HG02763 (cell line): ENCODE results near the gene PPIE.

Source experiments
- ATAC-seq: cut with Tn5 transposase; IDR thresholded peaks from one replicate; pipeline ENCODE4 v1.9.1; 2021; ENCODE audit warnings: mild to moderate bottlenecking, moderate library complexity; ENCODE audit not compliant: unreplicated experiment

The PPIE gene

DNA sequence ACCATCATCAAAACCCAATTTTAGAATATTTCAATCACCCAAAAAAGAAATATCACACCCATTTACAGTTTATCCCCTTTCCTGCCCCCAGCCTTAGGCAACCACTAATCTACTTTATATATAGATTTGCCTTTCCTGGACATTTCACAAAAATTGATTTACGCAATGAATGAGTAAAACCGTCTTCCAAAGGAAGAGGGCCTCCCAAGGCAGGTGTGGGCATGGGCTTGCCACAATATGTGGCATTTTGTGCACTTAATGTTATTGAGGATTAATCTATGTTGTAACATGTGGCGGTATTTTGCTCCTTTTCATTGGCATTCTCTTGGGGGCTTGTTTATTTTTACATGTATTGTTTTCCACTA, 61.8 kb downstream of the PPIE start:
- no peak for ATAC-seq

DNA sequence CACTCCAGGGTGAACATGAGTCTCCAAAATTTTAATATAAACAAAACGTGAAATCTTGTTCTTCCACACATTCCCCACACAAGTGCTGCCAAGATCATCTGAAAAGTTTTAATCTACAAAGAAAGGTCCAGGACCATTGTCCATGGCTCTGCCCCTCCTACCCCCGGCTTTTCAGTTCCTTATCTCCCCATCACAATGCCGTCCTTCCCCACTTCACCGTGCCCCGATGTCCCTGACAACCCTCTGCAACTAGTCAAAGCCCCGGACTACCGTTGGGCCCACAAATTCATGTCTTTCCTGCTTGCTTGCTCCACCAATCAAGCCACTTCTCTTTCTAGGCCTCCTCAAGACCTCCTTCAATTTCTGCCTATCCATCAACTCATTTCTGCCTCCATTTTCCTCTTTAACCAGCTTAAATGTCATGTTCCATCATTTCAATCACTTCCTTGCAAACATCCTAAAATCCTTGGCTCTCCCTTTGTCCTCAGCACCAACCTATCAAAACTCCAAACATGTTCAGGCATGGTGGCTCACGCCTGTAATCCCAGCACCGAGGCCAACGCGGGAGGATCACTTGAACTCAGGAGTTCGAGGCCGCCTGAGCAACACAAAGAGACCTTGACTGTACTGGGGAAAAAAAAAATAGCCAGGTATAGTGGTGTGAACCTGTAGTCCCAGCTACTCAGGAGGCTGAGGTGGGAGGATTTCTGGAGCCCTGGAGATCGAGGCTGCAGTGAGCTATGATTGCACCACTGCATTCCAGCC, 64.0 kb downstream of the PPIE start:
- ATAC-seq = no peak

DNA sequence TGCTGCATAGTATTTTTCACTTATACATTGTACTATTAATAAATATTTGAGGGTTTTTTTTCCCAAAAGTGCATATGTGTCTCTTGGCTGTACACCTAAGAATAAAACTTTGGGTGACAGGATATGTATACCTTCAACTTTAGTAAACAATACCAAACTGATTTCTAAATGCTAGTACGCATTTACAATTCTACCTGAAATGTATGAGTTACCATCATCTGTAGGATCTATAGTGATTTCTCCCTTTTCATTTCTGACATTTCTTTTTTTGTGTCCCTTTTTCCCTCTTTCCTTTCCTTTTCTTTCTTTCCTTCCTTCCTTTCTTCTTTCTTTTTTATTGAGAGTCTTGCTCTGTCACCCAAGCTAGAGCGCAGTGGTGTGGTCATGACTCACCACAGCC, 66.7 kb downstream of the PPIE start:
- ATAC-seq = no peak

DNA sequence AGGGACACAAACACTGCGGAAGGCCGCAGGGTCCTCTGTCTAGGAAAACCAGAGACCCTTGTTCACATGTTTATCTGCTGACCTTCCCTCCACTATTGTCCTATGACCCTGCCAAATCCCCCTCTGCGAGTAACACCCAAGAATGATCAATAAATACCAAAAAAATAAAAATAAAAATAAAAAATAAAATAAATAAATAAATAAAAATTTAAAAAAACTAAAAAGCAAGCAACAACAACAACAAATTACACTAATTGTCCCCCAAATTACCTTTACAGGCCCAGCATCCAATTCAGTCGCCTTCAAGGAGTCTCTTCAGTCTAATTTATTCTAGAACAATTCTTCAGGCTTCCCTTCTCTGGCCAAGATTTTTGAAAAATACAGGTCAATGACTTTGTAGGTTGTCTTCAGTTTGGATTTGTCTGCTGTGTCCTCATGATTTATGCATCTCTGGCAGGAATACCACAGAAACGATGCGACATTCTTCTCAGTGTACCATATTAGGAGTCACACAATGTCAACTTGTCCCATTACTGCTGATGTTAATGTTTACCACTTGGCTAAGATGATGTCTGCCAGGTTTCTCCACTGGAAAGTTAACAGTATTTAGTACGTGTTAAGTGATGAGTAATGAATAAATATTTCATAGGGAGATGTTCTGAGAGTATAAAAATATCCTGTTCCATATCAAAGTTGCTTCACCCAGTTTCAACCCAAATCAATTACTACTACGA, 70.3 kb downstream of the PPIE start:
- ATAC-seq = no peak

DNA sequence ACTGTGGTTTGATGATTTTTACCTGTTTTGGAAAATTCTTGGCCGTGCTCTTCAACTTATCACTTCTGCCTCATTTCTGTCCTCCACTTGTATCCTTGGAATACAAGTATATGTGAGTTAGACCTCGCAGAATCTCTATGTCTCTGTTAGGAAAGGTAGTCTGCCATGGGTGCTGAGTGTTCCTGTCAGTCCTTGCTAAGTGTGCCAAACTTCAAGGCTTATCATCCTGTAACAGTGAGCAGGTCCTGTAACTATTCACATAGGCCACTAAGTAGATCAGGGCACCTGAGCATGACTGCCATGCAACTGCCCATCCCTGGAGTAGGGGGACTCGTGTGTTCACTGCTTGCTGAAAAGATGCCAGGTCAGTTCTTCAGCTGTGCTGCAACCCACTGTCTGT, 74.2 kb downstream of the PPIE start:
- no peak for ATAC-seq
